HG03432 (cell line): ENCODE measurements around the gene MTOR.

Experiments used
- ATAC-seq: cut with Tn5 transposase; IDR thresholded peaks from one replicate; pipeline ENCODE4 v1.9.1; 2021; ENCODE audit warnings: mild to moderate bottlenecking, moderate library complexity; ENCODE audit not compliant: unreplicated experiment

MTOR gene

DNA sequence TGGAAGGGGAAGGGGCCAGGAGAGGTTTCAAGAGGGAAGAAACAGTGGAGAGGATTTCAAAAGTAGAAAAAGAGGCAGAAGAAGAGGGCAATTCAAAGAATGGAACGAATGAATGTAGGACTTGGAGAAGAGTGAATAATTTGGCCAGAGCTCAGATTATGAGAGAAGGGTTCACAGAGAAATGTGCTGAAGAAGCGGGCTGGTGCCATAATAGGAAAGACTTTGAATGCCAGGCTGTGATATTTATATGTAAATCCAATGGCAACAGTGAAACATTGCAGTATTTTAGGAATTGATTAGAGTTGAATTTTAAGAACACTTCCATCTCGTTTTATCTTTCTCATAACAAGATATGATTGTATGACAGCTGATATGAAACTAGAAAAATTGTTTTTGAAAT is 109.2 kb downstream of the MTOR start:
- no peak for ATAC-seq

DNA sequence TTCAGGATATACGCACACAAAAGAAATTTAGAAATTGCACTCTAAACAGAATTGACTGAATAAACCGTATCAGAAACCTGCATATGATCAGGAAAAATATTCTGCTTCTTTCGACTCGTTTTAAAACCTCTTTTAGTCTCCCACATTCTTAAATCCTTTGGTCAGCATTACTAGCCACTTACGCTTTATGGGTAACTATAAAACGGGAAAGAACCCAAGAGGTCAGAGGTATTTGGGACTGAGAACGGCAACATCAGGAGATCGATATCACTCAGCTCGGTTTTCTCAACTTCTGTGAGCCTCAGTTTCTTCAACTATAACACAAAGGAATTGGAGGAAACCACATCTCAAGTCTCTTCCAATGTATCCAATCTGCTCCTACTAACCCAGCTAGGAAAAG is 109.6 kb downstream of the MTOR start:
- no peak for ATAC-seq

DNA sequence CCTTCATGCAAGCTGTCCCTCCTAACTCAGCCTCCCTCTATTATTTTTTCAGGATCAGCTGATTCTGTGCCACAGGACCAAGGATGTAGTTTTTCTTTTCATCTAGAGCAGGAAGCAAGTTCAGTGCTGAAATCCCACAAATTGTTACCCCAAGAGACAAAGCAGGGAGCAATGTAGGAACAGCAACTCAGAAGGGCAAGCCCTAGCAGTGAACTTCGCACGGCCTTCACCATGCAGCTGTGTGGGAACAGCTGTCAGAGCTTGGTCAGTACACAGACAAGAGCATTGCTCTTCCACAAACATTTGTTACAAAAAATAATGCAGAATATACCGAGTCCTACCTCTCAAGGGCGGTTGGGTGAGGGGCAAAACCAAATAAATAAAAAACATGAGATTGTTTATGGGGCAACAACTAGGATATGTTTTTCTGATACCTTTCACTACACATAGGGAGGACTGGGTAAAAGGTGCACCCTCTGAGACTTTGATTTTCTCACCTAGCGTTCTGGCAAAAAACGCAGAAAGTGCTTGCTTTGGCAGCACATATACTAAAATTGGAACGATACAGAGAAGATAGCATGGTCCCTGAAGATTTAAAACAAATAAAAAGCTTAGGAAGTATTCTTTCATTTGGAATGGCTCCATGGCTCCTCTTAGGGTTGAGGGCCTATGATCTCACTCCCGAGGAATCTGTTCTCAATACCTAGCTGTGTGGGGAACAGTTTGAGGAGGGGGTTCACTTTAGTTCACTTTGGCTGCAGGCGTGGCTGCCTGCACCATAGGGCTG is 110.3 kb downstream of the MTOR start:
- ATAC-seq = no peak

DNA sequence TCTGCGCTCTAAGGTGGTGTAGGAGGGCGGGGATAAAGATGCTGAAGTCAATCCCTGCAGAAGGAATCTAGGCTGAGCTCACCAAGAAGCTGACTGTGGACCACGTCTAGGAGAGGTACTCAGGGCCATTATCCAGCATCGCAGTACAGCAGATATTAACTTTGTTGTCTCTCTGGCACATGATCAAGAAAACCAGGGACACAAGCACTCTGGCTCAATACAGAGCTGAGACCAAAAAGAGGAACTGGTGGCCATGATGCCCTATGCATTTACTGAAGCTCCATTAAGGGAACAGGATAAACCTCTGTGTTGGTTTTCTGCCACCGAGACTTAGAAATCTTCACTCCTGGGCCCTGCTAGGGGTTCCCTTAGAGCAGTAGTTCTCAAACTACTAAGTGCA is 111.2 kb downstream of the MTOR start:
- ATAC-seq = no peak

DNA sequence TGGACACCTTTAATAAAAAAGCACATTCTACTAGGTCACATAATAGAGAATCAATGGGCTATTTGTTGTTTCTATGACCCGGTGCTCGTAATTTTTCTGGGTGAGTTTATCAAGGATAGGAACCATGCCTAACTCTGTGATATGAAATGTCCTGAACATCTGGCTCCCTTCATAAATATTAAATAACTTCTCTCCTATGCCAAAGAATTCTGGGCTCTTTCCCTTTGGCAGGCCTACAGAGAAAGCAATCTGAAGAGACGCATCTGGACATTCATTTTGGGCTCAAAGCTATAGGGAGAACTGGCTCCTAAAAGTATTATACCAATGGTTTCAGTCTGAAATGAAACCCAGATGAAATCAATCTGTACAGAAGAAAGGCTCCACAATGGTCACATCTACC is 112.0 kb downstream of the MTOR start:
- ATAC-seq = no peak

DNA sequence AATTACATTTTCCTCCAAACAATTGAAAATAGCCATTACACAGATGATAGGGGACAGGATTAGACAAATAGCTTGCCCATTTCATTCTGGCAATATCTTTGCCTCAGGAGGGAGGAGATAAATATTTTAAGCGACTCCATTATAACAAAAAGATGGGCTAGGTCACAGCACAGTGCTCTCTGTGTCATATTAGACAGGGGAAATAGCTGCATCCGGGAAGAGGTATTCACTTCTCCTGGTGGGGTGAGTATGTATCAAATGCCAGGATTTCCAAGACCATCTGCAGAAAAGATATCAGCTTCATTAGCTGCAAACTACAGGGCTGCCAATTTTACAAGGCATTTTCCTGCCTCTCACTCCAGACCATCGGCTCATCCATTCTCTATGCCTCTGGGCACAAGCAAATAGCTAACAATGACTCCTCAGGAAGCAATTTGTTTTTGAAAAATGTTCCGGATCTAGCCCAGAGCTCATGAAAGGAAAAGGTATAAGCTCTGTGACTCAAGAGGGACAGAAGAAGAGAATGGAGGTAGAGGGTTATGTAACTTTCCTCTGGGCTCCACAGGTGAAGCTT is 115.1 kb downstream of the MTOR start:
- ATAC-seq = no peak

DNA sequence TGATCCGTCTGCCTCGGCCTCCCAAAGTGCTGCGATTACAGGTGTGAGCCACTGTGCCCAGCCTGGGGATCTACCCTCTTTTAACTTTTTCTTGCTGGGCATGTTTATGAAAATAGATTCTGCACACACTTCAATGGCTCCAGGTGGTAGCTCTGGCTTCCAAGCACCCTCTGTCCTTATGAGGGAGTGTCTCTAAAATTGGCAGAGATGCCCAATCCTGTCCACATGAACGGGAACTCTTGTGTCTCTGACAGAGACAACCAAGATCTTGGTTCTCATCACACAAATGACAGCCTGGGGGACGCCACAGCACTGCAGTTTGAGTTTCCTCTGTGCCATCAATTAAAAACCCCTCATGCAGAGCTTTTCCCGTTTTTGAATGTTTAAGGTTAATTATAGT is 116.6 kb downstream of the MTOR start:
- no peak for ATAC-seq

DNA sequence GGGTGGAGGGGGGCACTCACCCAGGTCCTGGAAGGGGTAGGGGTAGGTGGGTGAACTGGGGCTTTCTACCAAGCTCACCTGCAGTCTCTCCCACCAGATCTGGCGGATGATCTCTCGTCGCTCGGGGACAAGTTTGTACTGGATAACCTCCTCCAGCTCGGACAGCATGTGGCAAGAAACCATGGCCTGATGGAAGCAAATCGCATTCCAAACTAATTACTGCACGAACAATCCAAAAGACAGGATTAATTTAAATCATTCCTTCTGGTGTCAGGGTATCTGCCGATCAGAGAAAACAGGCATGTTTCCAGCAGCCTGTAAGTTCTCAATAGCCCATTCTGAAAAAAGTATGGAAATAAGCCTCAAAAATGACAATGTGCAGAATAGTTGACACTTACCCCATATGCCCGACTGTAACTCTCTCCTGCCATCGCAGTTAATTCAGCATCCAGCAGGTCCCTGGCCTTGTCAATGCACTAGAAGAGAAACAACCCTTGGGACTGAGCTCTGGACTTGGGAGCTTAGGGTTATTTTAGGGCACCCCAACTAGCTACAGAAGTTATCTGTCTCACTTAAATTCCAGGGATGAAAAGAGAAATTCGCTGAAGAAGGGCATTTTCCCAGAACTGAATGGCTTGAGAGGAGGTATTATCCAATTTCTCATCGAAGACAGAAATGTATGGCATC is 117.6 kb downstream of the MTOR start:
- no peak for ATAC-seq

DNA sequence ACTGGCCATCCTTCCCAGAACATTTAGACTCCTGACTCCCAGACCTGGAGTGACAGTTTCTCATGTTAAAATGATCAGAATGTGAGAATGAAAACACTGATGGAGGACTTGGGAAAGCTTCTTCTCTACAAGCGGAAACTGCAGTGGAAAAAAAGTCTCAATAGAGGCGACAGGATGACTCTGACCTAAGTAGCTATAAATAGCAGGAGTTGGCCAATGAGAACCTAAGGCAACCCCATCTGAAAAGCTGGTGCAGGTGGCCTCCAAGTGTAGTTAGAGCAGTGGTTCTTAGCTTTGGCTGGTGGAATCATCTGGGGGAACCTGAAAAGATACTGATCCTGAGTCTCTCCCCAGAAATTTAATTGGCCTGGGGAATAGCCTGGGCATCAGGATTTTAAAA is 118.4 kb downstream of the MTOR start:
- no peak for ATAC-seq

DNA sequence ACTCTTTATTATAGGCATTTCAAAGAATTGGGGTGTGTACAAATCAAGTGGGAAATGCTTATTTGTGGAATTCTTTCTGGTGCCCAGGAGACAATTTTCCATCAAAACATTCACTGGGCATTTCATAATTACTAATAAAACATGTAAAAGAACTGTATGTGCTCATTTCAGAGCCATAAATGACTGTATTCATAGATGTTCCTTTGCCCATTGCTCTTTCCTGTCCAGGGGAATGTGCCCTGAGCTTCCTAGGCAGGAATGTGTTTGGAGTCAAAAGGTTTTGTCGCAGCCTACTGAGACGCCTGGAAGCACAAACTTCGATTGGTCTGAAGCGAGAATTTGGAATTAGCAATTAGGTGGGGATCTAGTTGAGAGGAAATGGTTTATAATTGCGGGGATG is 119.0 kb downstream of the MTOR start:
- ATAC-seq = no peak

DNA sequence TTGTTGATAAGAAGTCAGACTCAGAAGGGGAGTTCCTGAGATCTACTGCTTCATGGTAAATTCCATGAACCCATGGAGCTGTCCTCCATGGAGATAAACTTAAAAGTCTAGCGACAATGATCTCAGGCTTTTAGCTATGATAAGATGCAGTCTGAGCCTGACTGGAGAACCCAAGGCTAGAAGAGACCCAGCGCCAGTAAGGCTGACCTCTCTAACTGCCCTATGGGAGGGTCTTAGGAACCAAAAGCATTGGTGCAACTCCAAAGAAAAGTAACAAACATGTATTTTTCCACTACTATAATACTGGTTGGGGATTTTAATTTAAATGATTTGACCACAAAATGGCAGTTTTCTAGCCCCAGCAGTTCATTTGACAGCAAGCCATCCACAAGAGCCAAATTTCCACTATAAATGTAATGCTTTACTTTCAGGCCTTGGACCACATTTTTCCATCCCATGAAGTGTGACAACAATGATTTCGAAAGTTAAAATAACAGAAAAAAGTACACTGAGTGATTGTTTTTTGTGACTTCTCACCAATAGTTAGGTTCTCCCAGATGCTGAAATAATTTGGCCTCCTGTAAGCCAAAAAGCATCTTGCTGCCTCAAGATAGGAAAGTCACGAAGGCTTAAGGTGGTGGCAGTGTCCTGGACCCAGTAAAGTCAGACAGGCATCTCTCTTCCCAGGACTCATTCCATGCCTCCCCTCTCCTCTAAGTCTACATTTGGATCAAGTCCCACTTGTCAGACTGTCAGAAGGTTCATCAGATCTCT is 119.5 kb downstream of the MTOR start:
- ATAC-seq = no peak

DNA sequence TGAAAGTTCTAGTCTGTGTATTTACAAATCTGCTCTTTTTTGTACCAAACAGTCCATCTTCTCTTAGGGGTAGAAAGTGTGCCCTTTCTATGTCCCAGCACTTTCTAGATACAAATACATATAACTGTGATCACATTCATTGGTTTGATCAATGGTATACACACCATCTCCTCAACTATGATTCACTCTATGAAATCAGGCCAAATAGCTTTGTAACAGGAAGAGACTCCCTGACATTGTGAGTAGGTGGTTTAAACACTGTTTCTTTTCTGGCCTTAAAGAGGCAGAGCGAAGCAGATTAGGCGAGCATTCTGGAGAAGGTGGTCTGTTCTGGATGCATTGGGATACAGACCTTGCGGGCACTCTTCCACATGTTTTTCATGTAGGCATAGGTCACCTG is 123.4 kb downstream of the MTOR start:
- ATAC-seq = no peak

DNA sequence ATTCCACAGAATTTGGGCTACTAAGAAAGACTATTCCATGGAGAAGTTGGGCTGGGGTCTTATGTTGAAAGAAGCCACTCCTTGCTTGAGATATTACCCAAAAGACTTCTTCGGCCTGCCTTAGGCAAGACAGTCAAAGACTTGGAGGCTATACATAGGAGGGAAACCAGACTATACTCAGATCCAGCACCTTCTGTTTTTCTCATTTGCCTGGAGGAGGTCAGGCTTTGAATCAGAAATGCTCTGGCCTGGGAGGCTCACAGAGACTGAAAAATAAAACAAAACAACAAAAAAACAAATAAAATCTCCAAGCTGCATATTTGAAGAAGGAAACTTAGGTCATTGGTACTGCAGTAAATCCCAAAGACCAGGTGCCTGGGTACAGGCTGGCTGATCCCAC is 124.3 kb downstream of the MTOR start:
- ATAC-seq = no peak

DNA sequence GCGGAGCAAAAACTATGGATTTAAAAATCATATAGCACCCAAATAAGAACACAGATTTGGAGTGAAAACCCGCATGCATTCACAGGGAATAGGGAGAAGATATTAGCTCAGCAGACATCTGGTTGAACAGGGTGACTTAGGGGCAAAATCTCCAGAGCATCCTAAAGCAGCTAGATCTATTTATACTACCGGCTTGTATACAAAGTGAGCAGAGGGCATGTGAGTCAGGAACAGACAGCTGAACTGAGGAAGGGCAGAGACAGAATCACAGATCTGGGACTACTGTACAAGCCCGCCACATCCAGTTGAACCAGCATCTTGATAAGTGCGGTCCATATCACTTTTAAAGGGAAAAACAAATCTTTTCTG is 127.5 kb downstream of the MTOR start:
- ATAC-seq = no peak

DNA sequence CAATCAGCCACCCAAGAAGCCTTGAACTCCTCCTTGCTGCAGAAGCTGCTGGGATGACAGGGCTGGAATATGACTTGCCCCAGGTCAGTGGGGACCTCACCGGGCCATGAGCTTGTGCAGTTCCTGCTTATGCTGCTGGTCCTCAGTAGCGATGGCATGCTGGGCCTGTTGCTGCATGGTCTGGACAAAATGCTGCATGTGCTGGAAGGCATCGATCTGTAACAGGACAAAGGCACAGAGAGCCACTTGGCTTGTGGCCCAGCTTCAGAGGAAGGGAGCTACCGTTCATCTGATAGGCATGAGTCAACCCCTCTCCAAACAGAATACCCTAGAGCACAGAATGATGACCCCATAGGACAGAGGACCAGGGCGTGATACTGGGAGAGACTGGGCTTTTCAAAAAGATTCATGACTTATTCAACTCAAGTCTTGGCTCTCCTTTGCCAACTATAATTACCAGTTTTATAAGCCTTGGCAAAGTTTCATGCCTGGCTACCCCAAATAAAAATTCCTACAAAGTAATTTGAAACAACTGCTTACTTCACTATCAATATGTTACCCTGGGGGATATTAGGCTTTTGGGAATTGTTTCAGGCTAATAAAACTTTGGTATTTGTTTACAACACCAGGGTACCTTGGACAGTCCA is 128.0 kb downstream of the MTOR start:
- ATAC-seq = no peak

DNA sequence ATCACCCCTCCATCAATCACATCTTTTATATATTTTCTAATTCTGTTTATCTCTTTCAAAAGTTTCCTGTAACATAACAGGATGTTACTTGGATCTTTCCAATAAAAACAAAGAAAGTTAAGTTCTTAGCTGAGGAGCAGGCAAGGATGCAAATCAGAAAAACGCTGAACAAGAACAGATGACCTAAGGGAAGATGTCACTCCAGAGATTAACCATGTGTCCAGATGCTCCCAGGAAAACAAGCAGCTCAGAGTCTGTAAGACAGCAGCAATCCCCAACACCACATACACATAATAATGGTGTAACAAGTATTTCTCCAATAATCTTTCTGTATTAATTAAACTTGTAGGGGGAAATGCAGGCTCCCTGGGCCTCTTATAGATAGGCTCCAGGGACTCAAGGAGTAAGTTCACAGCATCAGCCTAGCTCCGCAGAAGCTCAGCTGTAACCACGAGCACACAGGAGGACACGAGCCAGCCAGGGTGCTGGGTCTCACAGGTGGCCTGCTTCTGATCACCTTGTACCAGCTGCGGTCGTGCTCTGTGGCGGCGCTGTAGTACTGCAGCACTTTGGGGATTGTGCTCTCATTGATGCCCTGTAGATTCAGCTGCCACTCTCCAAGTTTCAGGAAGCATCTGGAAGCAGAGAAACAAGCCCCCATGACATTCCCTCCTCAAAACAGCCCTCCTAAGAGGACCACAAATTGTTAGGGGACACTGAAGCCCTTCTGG is 129.6 kb downstream of the MTOR start:
- no peak for ATAC-seq

DNA sequence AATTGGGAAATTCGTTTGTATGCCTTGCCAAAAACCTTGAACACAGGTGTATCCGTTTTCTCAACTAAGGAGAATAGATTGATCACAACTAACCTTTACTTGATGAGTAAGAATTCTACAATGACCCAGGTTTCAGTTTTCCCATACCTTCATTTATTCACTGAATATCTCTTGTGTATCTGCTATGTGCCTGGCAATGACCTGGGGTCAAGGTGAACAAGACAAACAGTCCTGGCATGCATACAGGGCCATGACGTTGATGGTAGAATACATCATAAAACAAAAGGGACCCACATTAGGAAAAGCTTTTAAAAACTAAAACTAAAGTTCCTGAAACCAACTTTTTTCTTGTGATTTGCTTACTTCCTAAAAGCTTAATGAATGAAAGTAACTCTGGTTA is 130.5 kb downstream of the MTOR start:
- no peak for ATAC-seq

DNA sequence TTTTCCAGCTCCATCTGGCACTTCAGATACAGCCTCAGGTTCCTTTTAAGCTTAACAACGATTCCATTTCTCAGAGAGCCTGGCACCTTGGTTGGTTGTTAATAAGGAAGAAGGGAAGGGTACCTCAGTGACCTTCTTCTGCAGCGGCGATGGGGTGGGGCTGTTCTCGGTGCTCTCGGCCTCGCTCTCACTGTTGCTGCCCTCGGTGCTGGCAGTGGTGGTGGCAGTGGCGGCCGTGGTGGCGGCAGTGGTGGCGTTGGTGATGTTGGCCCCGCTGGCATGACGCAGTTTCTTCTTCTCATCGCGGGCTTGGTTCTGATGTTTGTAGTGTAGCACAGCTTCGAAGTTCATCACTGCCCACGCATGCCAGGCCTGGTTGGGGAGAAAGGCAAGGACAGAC is 131.9 kb downstream of the MTOR start:
- no peak for ATAC-seq

DNA sequence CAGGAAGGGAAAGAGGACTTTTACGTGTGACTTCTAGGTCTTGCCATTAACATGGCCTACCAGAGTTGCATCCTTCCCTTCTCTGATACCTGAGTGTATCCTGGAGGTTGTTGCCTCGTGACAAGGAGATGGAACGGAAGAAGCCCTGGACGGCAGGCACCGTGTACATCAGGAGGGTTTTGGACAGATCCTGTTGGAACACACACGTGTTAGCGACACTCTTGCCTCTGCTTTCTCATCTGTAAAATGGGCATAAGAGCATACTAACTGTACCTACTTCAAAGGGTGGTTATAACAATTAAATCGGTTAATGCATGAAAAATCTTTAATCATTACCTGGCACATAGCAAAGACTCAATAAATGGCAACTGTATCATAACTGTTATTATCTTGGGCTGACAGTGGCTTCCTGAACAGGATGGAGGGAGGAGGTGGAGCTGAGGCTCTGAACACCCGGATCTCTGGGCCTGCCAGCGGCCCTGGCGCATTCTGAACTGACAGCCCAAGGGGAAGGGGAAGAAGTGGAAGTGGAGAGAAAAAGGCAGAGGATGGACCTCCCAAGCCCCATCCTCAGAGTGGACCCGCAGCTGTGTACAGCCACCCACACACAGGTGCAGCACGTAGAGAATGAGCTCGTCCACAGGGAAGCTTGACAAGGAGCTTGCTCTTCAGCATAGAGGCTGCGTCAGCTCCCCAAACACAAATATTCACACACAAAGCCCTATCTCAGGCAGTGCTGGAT is 132.5 kb downstream of the MTOR start:
- no peak for ATAC-seq

DNA sequence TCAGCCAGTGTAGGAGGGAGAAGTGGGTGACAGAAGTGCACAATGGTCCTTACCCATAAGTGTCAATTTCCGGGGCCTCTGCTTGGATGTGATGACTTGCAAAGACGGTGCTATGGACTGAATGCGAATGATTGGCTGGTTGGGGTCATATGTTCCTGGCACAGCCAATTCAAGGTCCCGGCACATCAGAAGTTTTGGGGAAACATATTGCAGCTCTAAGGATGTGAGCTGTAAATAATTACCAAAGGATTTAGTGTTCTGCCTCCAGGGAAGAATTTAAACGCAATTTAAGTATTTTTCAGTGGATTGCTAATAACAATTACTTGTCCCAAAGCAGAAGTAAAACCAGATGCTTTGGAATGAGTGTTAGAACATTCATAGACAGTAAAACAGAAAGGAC is 135.8 kb downstream of the MTOR start:
- ATAC-seq = no peak
